Germinal center (tissue), 1 donor: ENCODE data around the gene SIVA1.
"Not testable (repeated sequence)": the region's sequence is repeated elsewhere in the genome, so short reads cannot be mapped to it uniquely, and the experiment has no call there.

ENCODE experiments used
- DNase-seq: peaks from one replicate; pipeline ENCODE4 v3.0.0; 2012; ENCODE audit warnings: mixed read lengths, low spot score

Gene SIVA1

DNA sequence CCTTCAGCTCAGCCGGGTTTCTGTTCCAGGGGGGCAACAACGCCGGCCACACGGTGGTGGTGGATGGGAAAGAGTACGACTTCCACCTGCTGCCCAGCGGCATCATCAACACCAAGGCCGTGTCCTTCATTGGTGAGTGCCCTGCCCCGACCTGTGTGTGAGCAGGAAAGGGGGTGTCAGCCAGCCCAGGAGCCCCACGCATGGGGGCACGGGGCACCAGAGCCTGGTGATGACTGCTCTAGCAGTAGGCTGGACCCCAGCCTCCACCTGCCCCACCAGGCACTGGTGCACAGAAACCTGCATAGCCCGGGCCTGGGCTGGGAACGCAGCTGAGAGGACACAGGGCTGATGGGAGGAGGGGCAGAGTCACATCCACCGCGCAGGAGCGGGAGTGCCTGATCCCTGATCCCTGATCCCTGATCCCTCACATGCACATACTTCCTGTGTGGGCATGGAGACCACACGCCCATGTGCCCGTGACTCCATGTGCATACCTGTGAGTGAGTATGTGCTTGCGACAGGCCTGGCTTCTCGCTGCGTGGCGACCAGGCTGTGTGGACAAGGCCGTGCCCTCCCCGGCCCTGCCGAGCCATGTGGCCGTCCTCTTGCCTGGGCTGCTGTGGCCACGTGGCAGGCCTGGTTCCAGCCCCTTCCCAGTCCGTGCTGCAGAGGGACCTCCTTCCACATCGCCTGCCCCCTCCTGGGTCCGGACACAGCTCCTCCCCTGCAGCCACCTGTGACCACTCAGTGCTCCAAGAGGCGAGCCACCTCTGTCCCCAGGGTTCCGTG, 17.8 kb upstream of the SIVA1 start:
- DNase-seq, result no peak

DNA sequence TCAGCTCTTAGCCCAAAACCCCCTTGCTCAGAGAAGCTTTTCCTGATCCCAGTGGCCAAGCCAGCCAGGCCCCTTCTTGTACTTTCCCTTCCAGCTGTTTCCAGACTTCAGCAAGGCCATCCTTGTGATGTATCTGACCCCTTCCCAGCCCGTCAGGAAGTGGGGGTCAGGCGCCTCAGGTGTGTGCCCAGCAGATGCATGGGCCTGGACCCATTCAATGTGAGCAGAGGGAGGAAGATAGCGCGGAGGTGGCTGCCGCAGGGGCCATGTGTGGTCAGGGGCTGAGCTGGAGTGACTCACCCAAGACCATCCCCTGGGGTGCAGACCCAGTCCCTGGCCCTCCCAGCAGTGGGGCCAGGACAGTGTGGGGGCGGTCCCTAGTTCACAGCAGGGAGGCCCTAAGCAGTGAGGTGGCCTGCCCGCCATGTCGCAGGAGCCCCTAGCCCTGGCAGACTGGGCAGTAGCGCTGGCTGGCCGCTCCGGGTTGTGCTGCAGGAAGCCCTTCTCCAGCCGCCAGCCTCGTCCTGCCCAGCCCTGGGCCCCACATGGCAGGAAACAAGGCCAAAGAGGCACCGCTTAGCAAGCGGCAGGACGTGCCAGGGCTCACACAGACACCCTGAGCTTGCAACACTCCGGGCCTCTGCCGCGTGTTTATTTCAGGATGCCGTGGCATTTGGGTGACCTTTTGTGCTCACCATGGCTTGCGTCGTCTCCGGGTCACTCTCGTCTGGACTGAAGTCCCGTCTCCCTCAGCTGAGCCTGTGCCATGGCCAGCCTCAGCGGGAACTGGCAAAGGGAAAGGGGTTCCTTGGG, 16.9 kb upstream of the SIVA1 start:
- no peak for DNase-seq

DNA sequence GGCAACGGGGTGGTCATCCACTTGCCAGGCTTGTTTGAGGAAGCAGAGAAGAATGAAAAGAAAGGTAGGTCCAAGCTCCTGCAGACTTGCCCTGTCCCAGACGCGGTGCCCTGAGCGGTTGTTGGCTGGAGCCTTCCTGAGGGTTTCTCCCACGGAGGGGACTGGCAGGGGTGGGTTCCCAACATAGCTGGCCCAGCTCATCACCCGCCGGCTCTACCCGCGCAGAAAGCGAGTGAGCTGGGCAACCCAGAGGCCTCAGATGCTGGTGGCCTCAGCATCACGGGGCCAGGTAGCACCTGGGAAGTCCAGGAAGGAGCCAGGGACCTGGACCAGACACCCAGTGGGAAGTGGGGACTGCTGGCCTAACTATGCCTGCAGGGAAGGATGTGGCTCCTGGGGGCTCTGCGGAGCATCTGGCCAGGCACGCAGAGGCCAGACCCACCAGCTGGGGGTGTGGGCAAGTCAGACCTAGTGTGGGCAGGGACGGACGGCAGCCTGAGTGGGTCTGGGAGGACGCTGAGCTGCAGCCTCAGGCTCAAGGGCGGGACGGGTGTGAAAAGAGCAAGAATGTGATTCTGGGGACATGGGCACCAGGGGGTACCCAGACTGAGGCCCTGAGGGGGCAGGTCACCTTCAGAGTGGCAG, 14.4 kb upstream of the SIVA1 start:
- no peak for DNase-seq

DNA sequence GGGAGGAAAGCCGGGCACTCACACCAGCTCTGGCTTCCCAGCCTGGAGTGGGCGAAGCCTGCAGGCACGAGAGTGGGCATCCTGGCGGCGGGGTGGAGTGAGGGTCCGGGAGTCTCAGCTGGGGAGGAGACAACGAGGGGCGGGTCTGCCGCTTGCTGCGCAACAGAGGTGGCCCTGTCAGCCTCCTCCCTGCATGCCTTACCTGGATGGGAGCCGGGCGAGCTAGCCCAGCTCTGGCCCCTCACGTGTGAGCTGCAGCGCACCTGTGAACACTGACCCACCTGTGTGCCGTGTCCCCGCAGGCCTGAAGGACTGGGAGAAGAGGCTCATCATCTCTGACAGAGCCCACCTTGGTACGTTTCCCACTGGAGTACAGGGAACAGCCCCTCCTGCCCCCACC, 13.9 kb upstream of the SIVA1 start:
- no peak for DNase-seq

DNA sequence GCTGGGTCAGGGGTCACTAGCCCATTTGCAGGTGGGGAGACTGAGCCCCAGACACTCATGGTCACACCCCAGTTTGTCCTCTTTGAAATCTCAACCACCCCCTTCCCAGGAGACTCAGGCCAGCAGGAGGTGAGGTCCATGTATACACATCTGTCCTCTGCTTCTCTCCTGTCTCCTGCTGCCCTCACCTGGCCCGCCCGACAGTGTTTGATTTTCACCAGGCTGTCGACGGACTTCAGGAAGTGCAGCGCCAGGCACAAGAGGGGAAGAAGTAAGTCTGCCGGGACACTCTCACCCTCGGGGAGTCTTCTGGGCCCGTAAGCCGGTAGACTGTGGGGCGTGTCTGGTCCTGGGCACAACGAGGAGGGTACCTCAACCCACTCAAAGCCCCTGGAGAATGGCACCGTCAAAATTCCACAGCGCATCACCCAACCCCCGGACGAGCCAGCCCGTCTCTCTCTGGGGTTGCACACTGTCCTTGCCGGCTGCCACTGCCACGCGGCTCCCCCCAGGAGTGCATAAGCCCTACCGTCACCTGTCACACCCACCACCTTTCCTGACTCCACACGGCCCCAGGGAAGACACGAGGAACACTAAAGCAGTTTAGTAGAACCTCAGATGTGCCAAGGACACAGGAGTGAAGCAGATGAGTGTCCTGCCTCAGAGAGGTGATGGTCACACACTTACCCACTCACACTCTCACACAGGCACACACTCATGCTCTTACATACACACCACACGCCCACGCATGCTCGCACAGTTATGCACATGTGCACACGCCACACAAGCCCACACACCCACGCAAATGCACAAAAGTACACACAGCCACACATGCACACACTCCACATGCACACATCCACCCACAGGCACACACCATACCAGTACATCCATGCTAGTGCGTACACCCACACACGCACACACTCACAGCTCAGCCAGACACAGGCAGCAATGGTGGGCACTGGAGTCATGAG, 13.1 kb upstream of the SIVA1 start:
- no peak for DNase-seq

DNA sequence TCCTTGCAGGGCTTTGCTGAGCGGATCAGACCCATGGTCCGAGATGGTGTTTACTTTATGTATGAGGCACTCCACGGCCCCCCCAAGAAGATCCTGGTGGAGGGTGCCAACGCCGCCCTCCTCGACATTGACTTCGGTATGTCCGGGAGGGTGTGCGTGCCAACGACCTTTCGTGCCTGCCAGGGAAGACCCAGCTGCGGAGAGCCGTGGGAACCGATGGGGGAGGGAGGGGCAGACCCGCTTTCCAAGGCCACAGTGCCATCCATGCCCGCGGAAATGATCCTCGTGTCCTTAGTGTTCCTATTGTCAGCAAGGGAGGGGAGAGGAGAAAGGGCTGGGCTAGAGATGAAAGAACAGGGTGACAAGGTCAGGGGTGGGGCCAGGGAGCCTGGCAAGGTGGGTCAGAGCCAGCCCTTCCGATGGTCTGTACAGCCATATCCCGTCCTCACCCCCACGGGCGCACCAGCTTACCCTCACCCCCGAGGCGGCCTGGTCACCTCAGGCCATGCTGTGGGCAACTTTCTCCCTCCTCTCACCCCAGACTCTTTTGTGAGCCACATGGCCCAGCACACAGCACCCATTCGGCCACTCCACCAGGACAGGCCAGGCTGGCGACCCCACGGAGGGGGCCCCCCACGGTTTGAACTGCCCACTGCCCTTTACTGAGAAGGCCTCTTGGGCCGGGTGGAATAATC, 11.7 kb upstream of the SIVA1 start:
- no peak for DNase-seq

DNA sequence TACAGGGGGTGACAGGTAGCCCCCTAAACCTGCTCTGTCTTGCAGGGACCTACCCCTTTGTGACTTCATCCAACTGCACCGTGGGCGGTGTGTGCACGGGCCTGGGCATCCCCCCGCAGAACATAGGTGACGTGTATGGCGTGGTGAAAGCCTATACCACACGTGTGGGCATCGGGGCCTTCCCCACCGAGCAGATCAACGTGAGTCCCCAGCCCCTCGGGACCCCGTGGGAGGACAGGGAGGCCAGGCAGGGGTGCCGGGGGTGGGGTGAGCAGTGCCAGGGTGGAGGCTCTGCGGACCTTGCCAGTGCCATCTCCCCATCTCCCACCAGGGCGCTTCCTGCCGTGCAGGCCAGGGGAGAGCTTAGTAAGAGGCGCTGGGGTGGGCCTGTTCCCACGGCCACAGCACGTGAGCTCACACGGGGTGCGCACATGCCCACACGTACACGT, 11.1 kb upstream of the SIVA1 start:
- no peak for DNase-seq

DNA sequence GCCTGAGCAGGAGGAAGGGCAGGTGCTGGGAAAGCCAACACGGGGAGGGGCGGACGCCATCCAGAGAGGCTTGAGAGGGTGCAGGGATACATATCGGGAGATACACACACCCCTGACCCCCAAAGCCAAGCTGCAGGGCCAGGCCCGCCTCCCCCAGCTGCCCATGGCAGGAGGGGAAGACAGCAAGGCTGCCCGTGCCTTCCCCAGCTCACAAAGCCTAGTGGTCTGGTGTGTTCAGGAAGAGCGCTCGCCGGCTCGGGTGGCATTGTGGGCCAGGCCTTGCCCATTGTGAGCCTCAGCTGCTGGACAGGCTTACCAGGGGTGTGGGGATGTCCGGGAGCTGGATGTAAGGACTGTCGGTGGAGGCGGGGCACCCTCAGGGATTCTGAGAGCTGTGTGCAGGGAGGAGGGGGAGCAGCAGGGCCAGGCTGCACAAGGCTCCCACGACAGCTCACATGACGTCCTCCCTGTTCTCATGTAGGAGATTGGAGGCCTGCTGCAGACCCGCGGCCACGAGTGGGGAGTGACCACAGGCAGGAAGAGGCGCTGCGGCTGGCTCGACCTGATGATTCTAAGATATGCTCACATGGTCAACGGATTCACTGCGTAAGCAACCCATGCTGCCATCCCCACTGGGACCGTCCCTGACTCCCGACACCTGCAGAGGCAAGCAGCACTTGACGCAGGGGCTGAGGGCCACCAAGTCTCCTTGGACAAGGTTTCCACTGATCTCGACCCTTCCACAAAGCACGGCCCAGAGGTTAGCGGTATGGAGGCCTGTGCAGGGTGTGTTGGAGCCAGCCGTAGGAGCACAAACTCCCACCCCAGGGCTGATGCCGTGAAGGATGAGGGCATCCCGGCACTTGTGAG, 10.1 kb upstream of the SIVA1 start:
- DNase-seq, result no peak

DNA sequence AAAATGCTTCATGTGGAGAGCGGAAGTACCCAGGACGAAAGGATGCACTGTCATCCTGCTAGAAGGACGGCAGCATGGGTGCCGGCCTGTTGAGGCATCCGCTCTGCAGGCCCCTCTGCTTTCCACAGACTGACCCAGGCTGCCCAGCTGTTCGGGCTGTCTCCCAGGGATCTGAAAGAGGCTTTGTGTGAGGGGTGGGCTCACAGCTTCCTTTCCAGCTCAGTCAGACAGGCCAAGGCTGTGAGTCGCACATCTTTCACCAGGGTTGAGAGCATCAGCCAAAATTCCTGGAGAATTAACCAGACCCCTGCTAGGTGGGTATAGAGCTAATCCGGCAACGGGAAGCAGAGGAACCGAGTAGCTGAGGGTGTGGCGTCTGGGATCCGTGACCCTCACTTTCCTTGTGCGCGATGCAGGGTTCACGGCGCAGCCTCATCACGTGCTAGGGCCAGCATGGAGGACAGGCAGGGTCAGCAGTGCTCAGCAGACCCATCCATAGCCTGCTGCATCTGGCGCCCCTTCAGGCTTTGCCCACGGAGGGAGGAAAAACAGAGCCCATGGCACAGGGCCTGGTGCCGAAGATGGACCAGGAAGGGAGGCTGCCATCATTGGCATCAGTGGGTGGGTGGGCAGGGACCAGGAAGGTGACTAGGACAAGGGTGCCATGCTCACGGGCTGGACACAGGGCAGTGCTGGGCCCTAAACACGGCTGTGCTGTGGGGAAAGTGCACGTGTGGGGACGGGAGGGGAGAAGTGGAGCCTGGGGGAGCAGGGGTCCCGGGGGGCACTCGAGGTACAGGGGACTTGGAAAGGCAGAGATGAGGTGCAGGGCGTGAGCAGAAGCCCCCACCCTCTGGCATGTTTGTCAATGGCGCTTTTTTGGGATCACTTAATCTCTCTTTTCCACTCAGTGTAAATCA, 9.2 kb upstream of the SIVA1 start:
- no peak for DNase-seq

DNA sequence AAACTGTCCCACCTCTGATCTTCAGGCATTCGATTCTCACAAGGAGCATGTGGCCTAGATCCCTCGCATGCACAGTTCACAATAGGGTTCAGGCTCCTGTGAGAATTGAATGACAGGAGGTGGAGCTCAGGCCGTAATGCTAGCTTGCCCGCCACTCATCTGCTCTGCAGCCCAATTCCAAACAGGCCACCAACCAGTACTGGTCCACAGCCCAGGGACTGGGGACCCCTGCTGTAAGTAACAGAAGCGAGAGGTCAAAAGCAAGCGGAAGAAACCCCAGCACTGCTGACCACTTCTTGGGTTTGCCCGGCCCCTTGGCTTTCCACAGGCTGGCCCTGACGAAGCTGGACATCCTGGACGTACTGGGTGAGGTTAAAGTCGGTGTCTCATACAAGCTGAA, 8.5 kb upstream of the SIVA1 start:
- no peak for DNase-seq

DNA sequence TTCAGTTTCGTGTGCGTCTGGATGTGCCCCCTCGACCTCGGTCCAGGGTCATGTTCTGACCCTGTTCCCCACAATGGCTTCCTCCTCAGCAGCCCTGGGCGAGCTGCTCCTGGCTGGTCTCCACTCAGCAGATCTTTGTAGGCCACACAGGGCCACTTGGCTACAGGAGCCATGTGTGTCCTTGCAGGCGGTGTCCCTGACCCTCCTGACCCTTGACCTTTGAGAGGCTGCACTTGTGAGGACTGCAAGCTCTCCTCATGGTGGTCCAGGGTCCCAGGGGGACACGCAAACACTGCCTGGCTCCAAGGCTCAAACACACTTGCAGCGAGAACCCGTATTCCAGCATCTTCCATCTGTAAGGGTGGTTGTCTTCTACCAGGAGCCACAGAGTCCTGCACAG, 7.5 kb upstream of the SIVA1 start:
- no peak for DNase-seq

DNA sequence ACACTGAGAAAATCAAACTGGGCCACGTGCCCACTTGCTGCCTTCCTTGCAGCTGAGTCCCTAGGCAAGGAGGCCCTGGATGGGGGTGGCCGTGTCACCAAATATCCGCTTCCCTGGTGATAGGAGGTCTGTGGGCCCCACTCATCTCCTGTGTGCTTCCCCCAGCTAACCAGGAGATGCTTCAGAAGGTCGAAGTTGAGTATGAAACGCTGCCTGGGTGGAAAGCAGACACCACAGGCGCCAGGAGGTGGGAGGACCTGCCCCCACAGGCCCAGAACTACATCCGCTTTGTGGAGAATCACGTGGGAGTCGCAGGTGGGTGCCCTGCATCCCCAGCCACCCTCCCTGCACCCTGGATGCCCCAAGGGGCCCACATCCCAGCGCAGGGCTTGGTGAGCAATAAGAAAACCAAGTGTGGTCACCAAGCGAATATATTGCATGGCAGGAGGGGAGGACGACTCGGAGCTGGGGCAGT, 6.8 kb upstream of the SIVA1 start:
- no peak for DNase-seq

DNA sequence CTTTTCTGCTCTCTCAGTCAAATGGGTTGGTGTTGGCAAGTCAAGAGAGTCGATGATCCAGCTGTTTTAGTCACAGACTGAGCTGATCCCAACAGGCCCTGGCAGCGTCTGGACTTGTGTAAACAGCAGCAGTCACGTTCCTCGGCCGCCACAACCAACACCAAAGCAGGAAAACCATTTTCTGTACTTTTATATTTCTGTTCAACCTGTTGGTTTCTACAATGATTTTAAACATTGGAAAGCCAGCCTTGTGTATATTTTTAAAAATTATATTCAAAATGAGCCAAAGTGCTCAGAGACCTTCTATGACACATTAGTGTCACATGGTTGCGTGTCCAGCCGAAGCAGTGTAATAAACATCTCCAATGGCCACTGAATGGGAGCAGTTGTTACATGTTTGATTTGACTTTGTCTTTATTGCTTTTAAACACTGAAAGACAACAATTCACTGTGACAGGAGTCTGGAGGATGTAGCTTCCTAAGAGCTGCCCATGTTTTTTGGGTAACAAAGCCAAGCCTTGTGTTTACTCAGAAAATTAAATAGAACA, 5.9 kb upstream of the SIVA1 start:
- no peak for DNase-seq

DNA sequence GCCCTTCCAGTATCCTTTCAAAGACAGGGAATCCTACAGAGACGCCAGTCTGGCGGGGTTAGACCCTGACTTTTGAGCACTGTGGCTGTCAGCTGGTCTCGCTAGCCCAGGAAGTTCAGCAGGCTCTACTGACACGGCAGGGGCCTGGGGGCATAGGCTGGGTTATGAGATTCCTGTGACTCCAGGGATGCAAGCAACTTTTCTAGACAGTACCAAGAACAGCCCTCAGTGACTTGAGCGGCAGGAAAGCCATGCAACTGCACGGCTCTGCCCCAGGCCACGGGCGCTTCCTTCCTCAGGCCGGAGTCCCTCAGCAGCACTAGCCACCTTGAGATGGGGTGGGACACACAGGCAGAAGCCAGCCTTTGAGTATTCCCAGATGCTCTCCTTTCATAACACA, 5.1 kb upstream of the SIVA1 start:
- no peak for DNase-seq

DNA sequence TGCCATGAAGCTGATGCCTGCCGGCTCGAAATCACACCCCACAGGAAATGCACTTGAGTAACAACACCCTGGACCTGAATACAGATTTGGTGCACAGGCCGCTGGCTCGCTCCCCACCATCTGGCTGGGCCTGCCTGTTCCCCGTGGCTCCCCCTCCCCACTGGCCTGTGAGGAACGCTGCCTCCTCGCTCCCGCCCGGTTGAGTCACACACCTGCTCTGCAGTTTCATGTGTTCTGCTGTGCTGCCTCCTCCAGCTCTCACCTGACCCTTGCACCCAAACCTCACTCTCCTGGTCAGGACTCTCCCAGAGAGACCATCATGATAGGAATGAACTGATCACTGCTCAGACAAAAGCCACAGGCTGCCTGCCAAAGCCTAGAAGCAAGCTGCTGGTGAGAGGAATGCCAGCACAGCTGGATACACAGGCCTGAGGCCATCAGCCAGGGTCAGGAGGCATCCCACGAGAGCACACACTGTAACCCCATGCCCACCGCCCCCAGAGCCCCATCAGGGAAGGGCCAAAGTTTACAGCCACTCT, 3.8 kb upstream of the SIVA1 start:
- no peak for DNase-seq

DNA sequence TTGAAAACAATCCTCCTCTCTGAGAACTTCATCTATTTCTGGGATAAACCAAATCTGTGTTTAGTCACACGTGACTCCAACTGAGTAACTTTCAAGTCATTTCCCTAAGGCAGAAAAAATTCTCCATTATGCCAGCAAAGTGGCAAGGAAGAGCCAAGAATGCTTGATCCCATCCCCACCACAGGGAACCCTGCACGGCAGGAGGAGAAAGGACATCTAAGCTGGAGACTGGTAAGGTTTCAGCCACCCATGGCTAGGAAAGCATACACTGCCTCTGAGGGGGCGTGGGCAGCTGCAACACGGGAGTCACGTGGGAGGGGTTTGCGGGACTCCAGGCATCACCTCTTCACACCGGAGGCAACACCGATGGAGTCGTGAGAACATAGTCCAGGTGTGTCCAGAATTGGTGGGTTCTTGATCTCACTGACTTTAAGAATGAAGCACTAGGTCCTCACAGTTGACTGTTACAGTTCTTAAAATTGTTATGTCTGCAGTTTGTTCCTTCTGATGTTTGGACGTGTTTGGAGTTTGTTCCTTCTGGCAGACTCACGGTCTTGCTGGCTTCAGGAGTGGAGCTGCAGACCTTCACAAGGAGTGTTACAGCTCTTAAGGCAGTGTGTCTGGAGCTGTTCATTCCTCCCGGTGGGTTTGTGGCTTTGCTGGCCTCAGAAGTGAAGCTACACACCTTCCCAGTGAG, 2.7 kb upstream of the SIVA1 start:
- no peak for DNase-seq

DNA sequence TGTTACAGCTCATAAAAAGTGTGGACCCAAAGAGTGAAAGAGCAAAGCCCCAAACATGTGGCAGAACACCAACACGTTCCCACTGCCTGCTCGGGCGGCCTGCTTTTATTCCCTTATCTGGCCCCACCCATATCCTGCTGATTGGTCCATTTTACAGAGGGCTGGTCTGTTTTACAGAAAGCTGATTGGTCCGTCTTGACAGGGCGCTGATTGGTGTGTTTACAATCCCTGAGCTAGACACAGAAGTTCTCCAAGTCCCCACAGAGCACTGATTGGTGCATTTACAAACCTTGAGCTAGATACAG, 2.2 kb upstream of the SIVA1 start:
- not testable (repeated sequence) for DNase-seq
